ENCODE results near the gene APP. TPM values are rescaled to one million over a fixed set of nuclear protein-coding genes. Genes with fewer than 3 reads are reported as not detected.

The APP gene
- total and polyA plus RNA-seq, 3 donors from 2014 or later, result 390 to 670 (median 409) TPM

DNA sequence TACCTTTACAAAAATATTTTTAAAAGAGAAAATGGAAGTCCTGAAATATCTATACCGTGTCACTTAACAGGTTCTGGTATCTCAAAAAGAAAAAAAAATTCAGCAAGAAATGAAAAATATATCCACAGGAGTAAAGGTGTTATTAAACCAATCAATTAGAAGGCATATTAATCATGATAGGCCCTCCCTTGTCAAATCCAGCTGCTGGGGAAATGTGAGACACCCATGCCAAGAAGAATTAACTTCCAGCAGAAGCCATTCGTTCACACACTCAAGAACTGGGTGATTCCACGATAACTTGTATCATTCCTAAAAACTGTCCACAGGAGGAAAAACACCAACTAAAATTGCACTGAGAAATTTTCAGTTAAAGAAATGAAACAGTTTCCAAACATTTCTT lies 57.6 kb downstream of the APP start:
- H3K27ac ChIP-seq, result peak overlapping the region in 1 of 2 donors; percentile 44
- H3K9me3 ChIP-seq, result no peaks in the 10 kb centered on the region
- DNase-seq, result no peak
- H3K36me3 ChIP-seq (ENCODE audit: low read depth, missing control alignments), result no peaks in the 10 kb centered on the region
- H3K4me3 ChIP-seq, result no peak overlapping the region
- 58 to 73% methylated on average over 3 of the region's 3 CpGs for WGBS, 2 donors
- no peaks in the 10 kb centered on the region for H3K27me3 ChIP-seq
- H3K4me1 ChIP-seq, result peaks cover 36% of the 10 kb centered on the region
- TF ChIP-seq POLR2A (IDR thresholded peaks at IDR 0.05), result no peak
- TF ChIP-seq, protein P1, sequence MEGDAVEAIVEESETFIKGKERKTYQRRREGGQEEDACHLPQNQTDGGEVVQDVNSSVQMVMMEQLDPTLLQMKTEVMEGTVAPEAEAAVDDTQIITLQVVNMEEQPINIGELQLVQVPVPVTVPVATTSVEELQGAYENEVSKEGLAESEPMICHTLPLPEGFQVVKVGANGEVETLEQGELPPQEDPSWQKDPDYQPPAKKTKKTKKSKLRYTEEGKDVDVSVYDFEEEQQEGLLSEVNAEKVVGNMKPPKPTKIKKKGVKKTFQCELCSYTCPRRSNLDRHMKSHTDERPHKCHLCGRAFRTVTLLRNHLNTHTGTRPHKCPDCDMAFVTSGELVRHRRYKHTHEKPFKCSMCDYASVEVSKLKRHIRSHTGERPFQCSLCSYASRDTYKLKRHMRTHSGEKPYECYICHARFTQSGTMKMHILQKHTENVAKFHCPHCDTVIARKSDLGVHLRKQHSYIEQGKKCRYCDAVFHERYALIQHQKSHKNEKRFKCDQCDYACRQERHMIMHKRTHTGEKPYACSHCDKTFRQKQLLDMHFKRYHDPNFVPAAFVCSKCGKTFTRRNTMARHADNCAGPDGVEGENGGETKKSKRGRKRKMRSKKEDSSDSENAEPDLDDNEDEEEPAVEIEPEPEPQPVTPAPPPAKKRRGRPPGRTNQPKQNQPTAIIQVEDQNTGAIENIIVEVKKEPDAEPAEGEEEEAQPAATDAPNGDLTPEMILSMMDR (IDR thresholded peaks at IDR 0.05), result no peak
- intact Hi-C loops (cut with DNase I; ENCODE audit: low total_unique reads), result no loop called here

DNA sequence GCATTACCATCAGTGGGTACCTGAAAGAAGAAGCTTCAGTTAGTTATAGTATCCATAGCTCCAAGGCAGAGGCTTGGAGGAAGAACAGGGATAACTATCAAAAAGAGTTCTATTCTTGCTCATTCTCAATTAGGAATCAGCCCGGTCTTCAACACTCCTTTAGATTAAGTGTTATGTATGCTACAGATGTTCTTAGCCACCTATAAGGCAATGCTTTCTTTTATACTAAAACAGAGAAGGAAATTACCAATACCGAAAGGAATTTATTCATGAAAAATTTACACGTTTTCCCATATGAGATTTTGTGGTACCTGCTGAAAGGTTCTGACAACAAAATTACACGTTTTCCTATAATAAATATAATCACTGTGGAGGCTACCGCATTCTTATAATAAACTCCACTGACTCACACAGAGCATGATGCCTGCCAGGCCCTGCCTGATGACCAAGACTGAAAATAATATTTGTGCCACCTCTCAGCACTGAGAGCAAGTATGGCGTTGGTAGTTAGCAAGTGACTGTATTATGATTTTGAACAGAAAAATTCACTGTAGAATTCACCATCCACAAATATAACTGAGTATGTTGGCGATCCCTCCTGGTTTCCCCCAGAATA lies 58.3 kb downstream of the APP start:
- Histone ChIP-seq H3K27me3 (no peaks in the 10 kb centered on the region), H3K4me3 (no peak overlapping the region), H3K36me3 (ENCODE audit: low read depth, missing control alignments) (no peaks in the 10 kb centered on the region), H3K9me3 (no peaks in the 10 kb centered on the region), H3K4me1 (peaks cover 30% of the 10 kb centered on the region), H3K27ac (no peak overlapping the region)
- no peak for DNase-seq
- TF ChIP-seq, protein P1 (IDR thresholded peaks at IDR 0.05), result no peak
- TF ChIP-seq POLR2A (IDR thresholded peaks at IDR 0.05), result no peak
- 89 to 94% methylated on average over 7 of the region's 7 CpGs for whole genome bisulfite sequencing, 2 donors
- intact Hi-C loops (cut with DNase I; ENCODE audit: low total_unique reads), result no loop called here

DNA sequence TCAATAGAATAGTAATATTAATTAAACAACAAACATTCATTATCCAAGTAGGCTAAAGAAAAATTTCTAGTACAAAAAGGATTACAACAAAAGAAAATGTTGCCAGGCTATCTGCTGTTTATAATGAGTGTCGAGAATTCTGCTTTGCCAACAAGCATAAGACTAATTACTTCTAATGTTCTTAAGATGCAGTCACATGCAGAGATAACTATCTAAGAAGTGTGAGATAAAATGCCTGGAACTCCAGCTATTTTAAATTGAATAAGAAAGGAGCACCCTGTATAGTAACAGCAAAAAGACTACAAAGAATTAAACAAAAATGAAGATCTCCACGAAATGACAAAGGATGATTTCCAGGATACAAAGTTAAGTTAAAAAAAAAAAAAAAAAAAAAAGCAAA lies 59.9 kb downstream of the APP start:
- peak overlapping the region; percentile 43 to 71 for H3K27ac ChIP-seq
- peaks cover 18% of the 10 kb centered on the region for H3K4me1 ChIP-seq
- no peaks in the 10 kb centered on the region for H3K27me3 ChIP-seq
- H3K9me3 ChIP-seq, result no peaks in the 10 kb centered on the region
- H3K4me3 ChIP-seq, result no peak overlapping the region
- H3K36me3 ChIP-seq (ENCODE audit: low read depth, missing control alignments), result no peaks in the 10 kb centered on the region
- intact Hi-C loops (cut with DNase I; ENCODE audit: low total_unique reads), result no loop called here
- TF ChIP-seq, protein P1 (IDR thresholded peaks at IDR 0.05), result no peak
- no peak for TF ChIP-seq POLR2A (IDR thresholded peaks at IDR 0.05)
- 33 to 53% methylated on average over 2 of the region's 2 CpGs for WGBS, 2 donors
- DNase-seq, result no peak

DNA sequence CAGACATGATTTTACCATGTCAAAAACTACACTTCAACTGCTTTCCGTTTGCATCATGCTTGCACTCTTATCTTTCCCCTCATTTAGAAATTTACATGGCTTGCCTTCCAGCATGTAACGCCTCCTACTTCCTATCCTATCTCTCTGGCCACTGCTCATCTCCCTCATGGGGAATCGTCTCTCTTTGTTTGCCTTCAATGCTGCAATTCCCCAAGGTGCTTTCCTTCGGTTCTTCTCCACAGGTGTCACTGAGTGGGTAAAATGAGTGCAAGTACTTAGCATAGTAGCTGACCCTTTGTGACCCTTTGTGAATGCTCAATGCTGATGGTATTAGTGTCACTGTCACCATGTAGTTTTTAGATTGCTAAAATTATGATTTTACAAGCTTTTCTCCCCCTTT lies 63.1 kb downstream of the APP start:
- Histone ChIP-seq H3K27ac (no peak overlapping the region), H3K4me3 (no peak overlapping the region), H3K27me3 (no peaks in the 10 kb centered on the region), H3K9me3 (no peaks in the 10 kb centered on the region), H3K36me3 (ENCODE audit: low read depth, missing control alignments) (no peaks in the 10 kb centered on the region), H3K4me1 (peaks cover 13% of the 10 kb centered on the region)
- DNase-seq, result no peak
- WGBS, 2 donors, result 67 to 68% methylated on average over 4 of the region's 4 CpGs
- intact Hi-C loops (cut with DNase I; ENCODE audit: low total_unique reads), result no loop called here
- TF ChIP-seq, protein P1 (IDR thresholded peaks at IDR 0.05), result no peak
- TF ChIP-seq POLR2A (IDR thresholded peaks at IDR 0.05), result no peak

DNA sequence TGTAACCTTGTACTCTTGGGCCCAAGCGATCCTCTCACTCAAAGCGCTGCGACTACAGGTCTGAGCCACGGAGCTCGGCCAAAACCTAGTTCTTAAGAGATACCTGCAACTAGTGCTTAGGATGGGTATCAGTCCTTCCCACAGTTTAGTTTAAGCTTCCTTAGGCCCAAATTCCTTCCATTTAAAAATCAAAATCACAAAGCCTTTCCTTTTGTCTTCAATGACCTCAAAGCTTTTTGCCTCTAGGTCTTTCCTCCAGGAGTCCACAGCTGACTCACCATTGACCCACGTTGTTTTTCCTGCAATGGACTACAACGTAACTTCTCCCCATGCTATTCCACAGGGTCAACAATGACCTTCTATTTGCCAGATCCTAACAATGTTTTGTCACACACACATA lies 64.0 kb downstream of the APP start:
- TF ChIP-seq POLR2A (IDR thresholded peaks at IDR 0.05), result no peak
- TF ChIP-seq, protein P1 (IDR thresholded peaks at IDR 0.05), result no peak
- no peaks in the 10 kb centered on the region for H3K9me3 ChIP-seq
- H3K27ac ChIP-seq, result no peak overlapping the region
- no peaks in the 10 kb centered on the region for H3K27me3 ChIP-seq
- WGBS, 2 donors, result 81 to 91% methylated on average over 7 of the region's 7 CpGs
- H3K4me1 ChIP-seq, result peaks cover 9% of the 10 kb centered on the region
- no peak for DNase-seq
- intact Hi-C loops (cut with DNase I; ENCODE audit: low total_unique reads), result no loop called here
- no peaks in the 10 kb centered on the region for H3K36me3 ChIP-seq (ENCODE audit: low read depth, missing control alignments)
- H3K4me3 ChIP-seq, result no peak overlapping the region
